H1 (cell line): ENCODE data around the gene VAV2. TPM values are rescaled to one million over a fixed set of nuclear protein-coding genes. Genes with fewer than 3 reads are reported as not detected.

Source experiments
- CTCF ChIA-PET: fragments of 300-600 bp; sonication (Branson Sonifier 250); formaldehyde crosslinking; loops from one replicate; lab custom pipeline; 2021; ENCODE audit not compliant: partially characterized antibody; lab: Charles Lee
- POLR2A ChIA-PET: fragments of 300-600 bp; sonication (Branson Sonifier 250); formaldehyde crosslinking; loops from one replicate; lab custom pipeline; 2021; ENCODE audit warnings: inconsistent platforms; ENCODE audit not compliant: partially characterized antibody; lab: Charles Lee
- DNase-seq, 2 experiments: peaks; one replicate each; pipeline versions ENCODE4 v3.0.0 to v3.0.0-alpha.2; 2010 to 2022; ENCODE audit warnings: low spot score in 2 of 2, low read depth in 1 of 2, mixed read lengths in 1 of 2
- FAIRE-seq: peaks from 2 replicates; lab custom pipeline; 2011; peaks lifted over from hg19 to GRCh38; lab: Jason Lieb, UNC
- H2AFZ ChIP-seq: 2 replicates; pipeline ENCODE4 v1.8.1; 2012; ENCODE audit warnings: low read length, inconsistent platforms
- H2AK5ac ChIP-seq: 2 replicates; pipeline ENCODE4 v1.6.1; 2013; ENCODE audit warnings: low read depth, low read length
- H2BK120ac ChIP-seq: replicated peaks from 2 replicates; pipeline ENCODE3; 2013; ENCODE audit warnings: low read depth, low read length, inconsistent platforms
- H2BK12ac ChIP-seq: 2 replicates; pipeline ENCODE4 v1.6.1; 2013; ENCODE audit warnings: low read depth, low read length
- H2BK15ac ChIP-seq: 2 replicates; pipeline ENCODE4 v1.6.1; 2013; ENCODE audit warnings: low read length
- H2BK20ac ChIP-seq: 2 replicates; pipeline ENCODE4 v1.6.1; 2013; ENCODE audit warnings: low read length
- H2BK5ac ChIP-seq: 2 replicates; pipeline ENCODE4 v1.6.1; 2013; ENCODE audit warnings: low read depth, low read length
- H3K14ac ChIP-seq: 2 replicates; pipeline ENCODE4 v1.6.1; 2013; ENCODE audit warnings: inconsistent platforms; ENCODE audit not compliant: insufficient read length
- H3K18ac ChIP-seq: 2 replicates; pipeline ENCODE4 v1.6.1; 2013; ENCODE audit warnings: low read length; ENCODE audit errors: extremely low read depth
- H3K23ac ChIP-seq: 2 replicates; pipeline ENCODE4 v1.6.1; 2013; ENCODE audit warnings: inconsistent platforms; ENCODE audit not compliant: insufficient read length
- H3K23me2 ChIP-seq: 2 replicates; pipeline ENCODE4 v1.6.1; 2013; ENCODE audit warnings: low read depth, low read length
- H3K27ac ChIP-seq: 2 replicates; pipeline ENCODE4 v1.6.1; 2011; ENCODE audit warnings: low read depth, low read length, inconsistent platforms
- H3K27me3 ChIP-seq, 4 experiments: replicated peaks in 1 of 4; 1 replicate in 1 of 4; 2 replicates in 3 of 4; pipeline versions ENCODE4 v1.6.1 to v1.8.1; 2011 to 2013; ENCODE audit warnings: low read length in 3 of 4, mild to moderate bottlenecking in 3 of 4, inconsistent platforms in 2 of 4, mixed read lengths in 2 of 4, moderate library complexity in 1 of 4; ENCODE audit not compliant: control insufficient read depth in 3 of 4, insufficient read depth in 3 of 4; ENCODE audit errors: extremely low read depth in 1 of 4
- H3K36me3 ChIP-seq, 4 experiments: 2 replicates each; pipeline versions ENCODE4 v1.6.1 to v1.8.1; 2011 to 2013; ENCODE audit warnings: mild to moderate bottlenecking in 4 of 4, low read length in 3 of 4, moderate library complexity in 2 of 4, control low read depth in 1 of 4, inconsistent platforms in 1 of 4; ENCODE audit not compliant: insufficient read depth in 4 of 4, control insufficient read depth in 2 of 4
- H3K4ac ChIP-seq: replicated peaks from 2 replicates; pipeline ENCODE3; 2013; ENCODE audit warnings: low read length, low read depth, mixed read lengths, inconsistent platforms; ENCODE audit not compliant: insufficient read length
- H3K4me1 ChIP-seq, 4 experiments: replicated peaks in 1 of 4; 1 replicate in 1 of 4; 2 replicates in 3 of 4; pipeline versions ENCODE4 v1.6.1 to v1.8.1; 2011 to 2013; ENCODE audit warnings: low read length in 3 of 4, inconsistent platforms in 2 of 4, mixed read lengths in 1 of 4; ENCODE audit not compliant: insufficient read depth in 4 of 4, control insufficient read depth in 3 of 4
- H3K4me2 ChIP-seq, 2 experiments: 2 replicates each; pipeline versions ENCODE4 v1.6.1 to v1.8.1; 2011 to 2013; ENCODE audit warnings: low read depth in 2 of 2, low read length in 2 of 2, control low read depth in 1 of 2, inconsistent platforms in 1 of 2, mild to moderate bottlenecking in 1 of 2; ENCODE audit not compliant: insufficient read depth in 1 of 2
- H3K4me3 ChIP-seq, 4 experiments: fragments of 200-600, 300-600 bp in 1 of 4; sonication (generic), shearing (Covaris generic), sonication (Bioruptor Twin) in 1 of 4; 2 replicates each; pipeline versions ENCODE4 v1.5.1 to v1.8.1; 2011 to 2016; ENCODE audit warnings: low read length in 4 of 4, low read depth in 3 of 4, control low read depth in 2 of 4, inconsistent platforms in 2 of 4, mild to moderate bottlenecking in 2 of 4, mixed read lengths in 1 of 4, moderate library complexity in 1 of 4; ENCODE audit not compliant: insufficient read depth in 2 of 4; ENCODE audit errors: extremely low read depth in 1 of 4
- H3K56ac ChIP-seq: replicated peaks from 2 replicates; pipeline ENCODE3; 2013; ENCODE audit warnings: low read depth, mild to moderate bottlenecking, mixed read lengths, low read length, inconsistent platforms; ENCODE audit not compliant: insufficient read length
- H3K79me1 ChIP-seq: 2 replicates; pipeline ENCODE4 v1.6.1; 2013; ENCODE audit warnings: low read depth, low read length, control low read depth
- H3K79me2 ChIP-seq, 2 experiments: 2 replicates each; pipeline versions ENCODE4 v1.6.1 to v1.8.1; 2012 to 2013; ENCODE audit warnings: low read length in 2 of 2, mild to moderate bottlenecking in 2 of 2, inconsistent platforms in 1 of 2; ENCODE audit not compliant: insufficient read depth in 2 of 2, control insufficient read depth in 1 of 2
- H3K9ac ChIP-seq, 4 experiments: replicated peaks in 1 of 4; 1 replicate in 1 of 4; 2 replicates in 3 of 4; pipeline versions ENCODE4 v1.6.1 to v1.8.1; 2011 to 2013; ENCODE audit warnings: low read depth in 3 of 4, low read length in 3 of 4, control low read depth in 2 of 4, mild to moderate bottlenecking in 2 of 4, moderate library complexity in 2 of 4, inconsistent platforms in 1 of 4; ENCODE audit errors: extremely low read depth in 1 of 4
- H3K9me3 ChIP-seq, 2 experiments: 2 replicates each; pipeline versions ENCODE4 v1.6.1 to v1.8.1; 2012 to 2013; ENCODE audit warnings: mild to moderate bottlenecking in 2 of 2, moderate library complexity in 2 of 2, control low read depth in 1 of 2, inconsistent platforms in 1 of 2, low read depth in 1 of 2, low read length in 1 of 2, mixed read lengths in 1 of 2; ENCODE audit not compliant: insufficient read depth in 2 of 2
- H4K20me1 ChIP-seq, 2 experiments: replicated peaks in 1 of 2; 2 replicates each; pipeline versions ENCODE3 to v1.8.1; 2011 to 2013; ENCODE audit warnings: inconsistent platforms in 2 of 2, low read length in 2 of 2, mild to moderate bottlenecking in 1 of 2; ENCODE audit not compliant: insufficient read depth in 2 of 2, control insufficient read depth in 1 of 2
- H4K5ac ChIP-seq: 2 replicates; pipeline ENCODE4 v1.6.1; 2013; ENCODE audit warnings: low read length, low read depth, mixed read lengths, inconsistent platforms; ENCODE audit not compliant: insufficient read length
- H4K8ac ChIP-seq: 2 replicates; pipeline ENCODE4 v1.8.0; 2013; ENCODE audit warnings: mild to moderate bottlenecking, moderate library complexity, low read length, inconsistent platforms; ENCODE audit not compliant: insufficient read depth; ENCODE audit errors: extremely low read depth
- H4K91ac ChIP-seq: replicated peaks from 2 replicates; pipeline ENCODE3; 2013; ENCODE audit warnings: low read length, mixed read lengths, inconsistent platforms; ENCODE audit not compliant: insufficient read length
- BRCA1 ChIP-seq: IDR thresholded peaks from 2 replicates; pipeline ENCODE4 v1.6.1; 2012; ENCODE audit warnings: low read depth, low read length, improper control_type of control experiment
- CBX8 ChIP-seq: fragments of 300-800, 300-1000 bp; sonication (generic); IDR thresholded peaks from 2 replicates; pipeline ENCODE4 v1.7.1; 2016; ENCODE audit warnings: low read depth, low read length, borderline replicate concordance
- FOSL1 ChIP-seq: IDR thresholded peaks from 2 replicates; pipeline ENCODE4 v1.6.1; 2011; ENCODE audit warnings: mild to moderate bottlenecking, low read depth, low read length, moderate library complexity; ENCODE audit not compliant: insufficient read depth
- NANOG ChIP-seq: IDR thresholded peaks from 2 replicates; pipeline ENCODE4 v1.6.1; 2011; ENCODE audit warnings: low read length, low read depth, mild to moderate bottlenecking, inconsistent platforms; ENCODE audit not compliant: insufficient read depth, poor library complexity, severe bottlenecking
- POLR2AphosphoS5 ChIP-seq: IDR thresholded peaks from 2 replicates; pipeline ENCODE4 v1.6.1; 2011; ENCODE audit warnings: low read depth, low read length
- RXRA ChIP-seq: IDR thresholded peaks from 2 replicates; pipeline ENCODE4 v1.6.1; 2011; ENCODE audit warnings: low read depth, mild to moderate bottlenecking, low read length, moderate library complexity; ENCODE audit not compliant: insufficient read depth
- TAF1 ChIP-seq: IDR thresholded peaks from 2 replicates; pipeline ENCODE4 v1.6.1; 2011; ENCODE audit warnings: mild to moderate bottlenecking, low read depth, low read length
- WGBS, 2 experiments: shearing (Covaris generic) in 1 of 2; methylation state at CpG; one replicate each; pipeline versions ENCODE4 v1.1.6 to v1.1.7; 2013 to 2015; ENCODE audit warnings: low lambda C conversion rate in 2 of 2, mixed read lengths in 2 of 2, inconsistent platforms in 1 of 2, low coverage in 1 of 2, missing lambda C conversion rate in 1 of 2; ENCODE audit not compliant: insufficient replicate concordance in 2 of 2, insufficient coverage in 1 of 2, insufficient read length in 1 of 2; ENCODE audit errors: extremely low coverage in 1 of 2, missing lambda C conversion rate in 1 of 2; 5-methylcytosine and 5-hydroxymethylcytosine counted together
- polyA plus RNA-seq, 7 experiments: library from polyadenylated mRNA; depleted of rRNA in 3 of 7; stranded (reverse) in 5 of 7; unstranded in 2 of 7; fragments of >200 nt in 5 of 7; fragments of 200-250 nt in 2 of 7; gene quantifications; 1 replicate in 5 of 7; 2 replicates in 1 of 7; 4 replicates in 1 of 7; pipeline versions ENCODE4 v1.2.1 to v1.2.3, GENCODE V29; 2011 to 2013; ENCODE audit warnings: missing spikeins in 2 of 7, mixed read lengths in 2 of 7
- total RNA-seq: library from RNA; stranded (reverse); fragmentation: NEBNext Ultra II Directional; extraction: Animal tissue kit (Norgen Biotek cat#: 25700); gene quantifications from 2 replicates; pipeline ENCODE4 v1.2.1, GENCODE V29; 2021
- TF ChIP-seq, protein P1 (sequence below): IDR thresholded peaks from 2 replicates; pipeline ENCODE4 v1.6.1; 2011; ENCODE audit warnings: low read depth, mild to moderate bottlenecking, low read length; ENCODE audit not compliant: insufficient read depth
- TF ChIP-seq, protein P2 (sequence below): IDR thresholded peaks from 2 replicates; pipeline ENCODE4 v1.6.1; 2012; ENCODE audit warnings: inconsistent platforms

Gene VAV2
- total and polyA plus RNA-seq, 2 of the 8 experiments (the other 6 are each of a cell fraction or from before 2014, with no cell fraction given) = 13.6 to 37.6 TPM

DNA sequence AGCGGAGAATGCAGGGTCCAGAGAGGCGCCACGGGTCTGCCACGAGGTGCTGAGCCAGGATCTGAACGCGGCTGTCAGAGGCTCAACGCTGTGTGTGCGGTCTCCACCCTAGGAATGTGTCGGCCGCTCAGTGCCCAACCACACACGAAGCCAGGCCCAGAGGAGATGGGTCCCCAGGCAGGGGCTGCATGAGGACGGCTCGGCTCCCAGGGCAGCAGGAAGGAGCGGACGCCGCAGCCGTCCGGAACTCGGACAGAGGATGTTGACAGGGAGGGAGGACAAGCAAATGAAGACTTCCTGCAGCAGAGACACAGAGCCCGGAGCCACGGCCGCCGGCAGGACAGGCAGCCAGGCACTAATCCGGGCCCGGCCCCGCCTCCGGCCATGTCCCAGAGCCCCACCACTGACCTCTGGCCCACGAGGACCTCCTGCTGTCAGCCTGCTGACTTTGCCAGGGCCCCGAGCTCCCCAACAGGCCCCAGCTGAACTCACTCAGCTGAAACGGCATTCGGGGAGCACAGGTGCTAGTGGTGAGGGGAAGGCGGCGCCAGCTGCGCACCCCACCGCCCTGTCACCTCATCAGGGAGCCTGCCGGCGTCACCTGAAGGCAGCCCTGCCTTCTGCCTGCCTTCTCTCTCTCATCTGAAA, 12.7 kb downstream of the VAV2 start:
- no peak overlapping the region for H2BK5ac ChIP-seq
- CTCF ChIA-PET = interaction anchor here (3.7 to 4.9 kb wide), 2 partner anchors 15 to 16 kb away, joined by 21 to 22 read pairs; no protein-coding TSS in a partner anchor
- peaks cover 11 to 97% of the 10 kb centered on the region in 2 experiments; a peak in 3 of 4 replicates for H3K79me2 ChIP-seq
- no peak overlapping the region for H3K14ac ChIP-seq
- FAIRE-seq (no peak), DNase-seq (peak in 1 of 2 experiments; percentile 50)
- no peaks in the 10 kb centered on the region for H3K36me3 ChIP-seq
- H3K9me3 ChIP-seq = no peaks in the 10 kb centered on the region
- no peak overlapping the region for H4K5ac ChIP-seq
- no peak overlapping the region for H3K4me3 ChIP-seq
- H3K18ac ChIP-seq = no peak overlapping the region
- H2BK20ac ChIP-seq = no peak overlapping the region
- no peak overlapping the region for H3K9ac ChIP-seq
- H4K20me1 ChIP-seq = peaks cover 36 to 49% of the 10 kb centered on the region in 2 experiments
- H2BK12ac ChIP-seq = no peak overlapping the region
- H2AK5ac ChIP-seq = no peak overlapping the region
- H2BK15ac ChIP-seq = no peak overlapping the region
- H3K27me3 ChIP-seq = no peaks in the 10 kb centered on the region
- H2BK120ac ChIP-seq = no peak overlapping the region
- H4K8ac ChIP-seq = peak overlapping the region; percentile 35; the same call in 1 of the 2 replicates
- H3K4me1 ChIP-seq = peaks cover 0 to 16% (median 4%) of the 10 kb centered on the region in 4 experiments; a peak in 5 of 7 replicates
- H3K56ac ChIP-seq = no peak overlapping the region
- no peak overlapping the region for H3K23ac ChIP-seq
- WGBS, 2 experiments = 86% methylated on average over 37 of the region's 37 CpGs; no CpG with 5 or more reads in 1 of the 2 experiments
- no peak for TF ChIP-seq FOSL1
- TF ChIP-seq NANOG = no peak
- TF ChIP-seq, protein P1, sequence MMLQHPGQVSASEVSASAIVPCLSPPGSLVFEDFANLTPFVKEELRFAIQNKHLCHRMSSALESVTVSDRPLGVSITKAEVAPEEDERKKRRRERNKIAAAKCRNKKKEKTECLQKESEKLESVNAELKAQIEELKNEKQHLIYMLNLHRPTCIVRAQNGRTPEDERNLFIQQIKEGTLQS = no peak
- TF ChIP-seq, protein P2, sequence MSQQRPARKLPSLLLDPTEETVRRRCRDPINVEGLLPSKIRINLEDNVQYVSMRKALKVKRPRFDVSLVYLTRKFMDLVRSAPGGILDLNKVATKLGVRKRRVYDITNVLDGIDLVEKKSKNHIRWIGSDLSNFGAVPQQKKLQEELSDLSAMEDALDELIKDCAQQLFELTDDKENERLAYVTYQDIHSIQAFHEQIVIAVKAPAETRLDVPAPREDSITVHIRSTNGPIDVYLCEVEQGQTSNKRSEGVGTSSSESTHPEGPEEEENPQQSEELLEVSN = no peak
- no peak for TF ChIP-seq RXRA
- TF ChIP-seq TAF1 = no peak
- TF ChIP-seq CBX8 = no peak
- TF ChIP-seq BRCA1 = no peak
- TF ChIP-seq POLR2AphosphoS5 = no peak
- no peaks in the 10 kb centered on the region for H3K23me2 ChIP-seq
- no peak overlapping the region for H3K4me2 ChIP-seq
- POLR2A ChIA-PET = interaction anchor here (1.2 to 1.3 kb wide), 2 partner anchors 12 to 14 kb away, joined by 4 to 5 read pairs; no protein-coding TSS in a partner anchor
- peaks cover 29% of the 10 kb centered on the region for H3K79me1 ChIP-seq
- H4K91ac ChIP-seq = no peak overlapping the region
- no peak overlapping the region for H2AFZ ChIP-seq
- no peak overlapping the region for H3K27ac ChIP-seq
- no peak overlapping the region for H3K4ac ChIP-seq
